GM18499 (cell line): ENCODE data around the gene DSCAM.
"Not testable (repeated sequence)": the region's sequence is repeated elsewhere in the genome, so short reads cannot be mapped to it uniquely, and the experiment has no call there.

Source experiments
- ATAC-seq: cut with Tn5 transposase; IDR thresholded peaks from one replicate; pipeline ENCODE4 v1.9.1; 2021; ENCODE audit warnings: moderate number of reproducible peaks; ENCODE audit not compliant: insufficient read depth, unreplicated experiment

The DSCAM gene

GRCh38 chr21:40504825-40505224 is 342.1 kb downstream of the DSCAM start:
- ATAC-seq: no peak

GRCh38 chr21:40496116-40496515 is 350.8 kb downstream of the DSCAM start:
- no peak for ATAC-seq

DNA sequence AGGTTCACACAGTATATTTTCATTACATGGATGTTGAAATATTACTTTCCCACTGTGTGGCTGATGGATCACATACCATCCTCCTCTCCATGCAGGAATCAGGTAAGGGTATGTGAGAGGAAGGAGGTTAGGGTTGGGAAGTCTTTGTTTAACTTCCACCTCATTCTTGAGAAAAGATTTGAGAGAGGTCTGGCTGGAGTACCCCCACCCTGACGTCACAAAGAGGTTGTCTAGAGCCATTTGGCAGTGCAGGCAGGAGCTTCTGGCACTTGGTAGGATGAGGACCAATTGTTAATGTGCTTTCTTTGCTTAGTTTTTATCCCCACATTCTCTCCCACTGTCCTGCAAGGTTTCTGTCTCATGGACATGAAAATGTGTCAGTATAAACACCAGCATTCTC is 356.6 kb downstream of the DSCAM start:
- no peak for ATAC-seq

GRCh38 chr21:40489001-40489400 is 358.0 kb downstream of the DSCAM start:
- ATAC-seq: no peak

DNA sequence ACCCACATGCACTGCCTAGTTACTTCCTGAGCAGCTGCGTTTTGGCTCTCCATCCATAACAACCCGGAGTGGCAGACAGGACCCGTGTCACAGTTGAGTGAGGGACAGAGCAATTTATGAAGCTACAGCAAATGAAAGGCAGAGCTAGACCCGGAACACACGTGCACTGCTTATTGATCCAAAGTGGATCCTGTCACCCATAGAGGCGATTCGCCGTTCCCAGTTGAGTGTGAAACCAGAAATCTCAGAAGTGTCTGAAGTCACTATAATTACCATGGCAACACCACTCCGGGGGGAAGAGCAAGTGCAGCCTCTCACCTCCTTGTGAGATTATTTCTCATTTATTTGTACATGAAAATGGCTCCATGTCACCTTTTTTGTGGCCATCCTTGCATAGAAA is 365.2 kb downstream of the DSCAM start:
- ATAC-seq: no peak

GRCh38 chr21:40474513-40474912 is 372.4 kb downstream of the DSCAM start:
- no peak for ATAC-seq

DNA sequence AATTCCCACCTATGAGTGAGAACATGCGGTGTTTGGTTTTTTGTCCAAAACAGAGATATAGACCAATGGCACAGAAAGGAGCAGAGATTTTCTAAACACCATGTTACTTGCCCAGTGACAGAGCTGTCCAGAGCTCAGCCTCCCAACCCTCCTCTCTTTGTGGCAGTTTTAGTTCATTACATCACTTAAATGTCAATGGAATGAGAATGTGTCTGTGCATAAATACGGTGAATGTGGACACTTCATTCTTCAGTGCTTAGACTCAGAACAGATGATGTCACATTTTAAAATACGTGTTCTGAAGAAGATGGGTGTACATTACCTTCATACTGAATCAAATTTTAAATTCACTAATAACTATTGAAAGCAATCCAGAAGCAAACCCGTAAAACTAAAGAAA is 374.9 kb downstream of the DSCAM start:
- ATAC-seq: no peak

GRCh38 chr21:40471103-40471502 is 375.9 kb downstream of the DSCAM start:
- no peak for ATAC-seq

DNA sequence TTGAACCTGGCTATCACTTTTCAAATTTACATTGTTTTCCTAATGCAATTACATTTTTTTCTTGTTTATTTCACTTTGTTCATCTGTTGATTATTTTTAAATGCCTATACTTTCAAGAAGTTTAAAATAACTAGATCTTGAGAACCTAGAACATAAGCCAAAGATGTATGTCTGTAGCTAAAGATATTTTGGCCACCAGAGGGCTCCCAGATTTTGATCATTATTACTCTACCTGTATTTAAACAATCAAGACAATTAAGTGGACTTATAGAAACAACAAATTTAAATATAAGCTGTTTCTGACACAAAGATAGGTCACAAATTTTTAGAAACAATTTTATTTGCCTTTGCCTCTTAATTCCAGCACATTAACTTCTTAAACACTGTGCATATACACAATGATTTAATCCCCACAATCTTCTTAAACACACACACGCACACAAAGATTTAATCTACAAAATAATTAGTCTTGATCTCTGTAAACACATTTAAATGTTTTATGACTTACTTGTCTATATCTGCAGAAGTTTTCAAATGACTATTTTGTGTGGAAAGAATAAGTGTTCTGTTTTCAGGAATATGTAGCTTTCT is 380.0 kb downstream of the DSCAM start:
- ATAC-seq: no peak

- no peak for ATAC-seq
These were observed 381.6 kb downstream of the DSCAM start for GRCh38 chr21:40465382-40465781.

DNA sequence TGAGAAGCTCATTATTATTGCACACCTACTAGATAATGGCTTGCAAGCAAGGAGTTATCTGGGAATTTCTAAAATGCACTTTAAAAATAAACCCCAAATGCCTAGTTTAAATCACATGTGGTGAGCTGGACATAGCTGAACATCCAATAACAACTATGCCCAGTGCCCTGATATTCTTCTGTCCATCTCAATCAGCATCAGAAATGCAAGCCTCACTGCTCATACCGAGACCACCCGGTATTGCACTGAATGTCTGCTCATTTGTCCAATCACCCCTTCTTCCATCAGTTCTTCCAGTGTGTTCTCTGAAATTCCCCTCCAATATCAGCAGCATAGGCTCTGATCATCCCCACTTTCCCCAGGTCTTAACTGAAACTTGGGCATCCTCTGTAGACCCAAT is 383.8 kb downstream of the DSCAM start:
- ATAC-seq: no peak

GRCh38 chr21:40461008-40461407 is 385.9 kb downstream of the DSCAM start:
- ATAC-seq: no peak

DNA sequence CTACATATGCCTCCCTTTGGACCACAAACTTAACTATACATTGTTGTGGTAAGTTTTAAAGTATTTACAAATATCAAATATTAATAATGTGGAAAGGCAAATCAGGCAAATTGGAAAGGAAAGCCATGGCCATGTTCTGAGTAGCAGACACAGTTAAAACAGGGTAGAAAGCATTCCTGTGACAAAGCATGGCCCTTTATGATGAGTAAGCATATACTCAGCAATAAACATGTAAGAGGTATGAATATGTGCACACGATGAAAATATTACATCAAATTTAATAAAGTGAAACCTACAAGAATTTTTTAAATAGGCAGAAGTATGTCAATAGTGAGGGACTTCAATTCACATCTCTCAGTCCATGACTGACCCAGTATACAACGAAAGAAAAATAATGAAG is 389.2 kb downstream of the DSCAM start:
- no peak for ATAC-seq

DNA sequence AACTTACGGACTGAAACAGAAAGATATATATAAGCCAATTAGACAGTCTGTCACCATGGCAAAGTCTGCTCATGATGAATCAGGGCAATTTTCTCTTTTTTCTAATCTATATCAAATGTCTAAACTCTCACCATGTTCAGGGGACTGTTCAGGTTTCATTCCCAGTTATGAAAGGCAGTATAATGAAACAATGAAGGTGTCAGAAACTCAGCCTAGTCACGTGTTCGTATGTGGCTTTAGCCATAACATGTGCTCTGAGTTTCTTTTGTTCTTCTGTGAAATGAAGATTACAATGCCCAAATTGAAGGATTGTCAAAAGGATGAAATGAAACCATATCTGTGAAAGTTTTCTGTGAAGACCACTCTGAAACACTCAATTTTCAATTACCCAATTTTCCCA is 392.9 kb downstream of the DSCAM start:
- ATAC-seq: no peak

DNA sequence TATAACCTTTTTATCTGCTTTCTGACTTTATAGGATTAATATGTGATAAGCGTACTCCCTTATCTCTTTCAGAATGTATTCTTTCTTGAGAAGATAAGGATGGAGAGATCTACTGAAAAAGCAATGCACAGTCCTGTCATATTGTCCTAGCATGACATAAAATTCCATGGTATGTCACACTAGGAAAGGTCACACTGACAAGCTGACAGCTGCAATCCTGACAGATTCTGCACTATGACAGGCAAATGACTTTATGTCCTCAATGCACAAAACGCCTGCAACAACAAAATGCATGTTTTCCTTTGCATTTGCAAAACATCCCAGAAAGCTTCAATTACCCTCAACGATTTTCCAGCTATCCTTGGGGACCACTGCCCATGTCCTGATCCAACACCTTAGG is 393.8 kb downstream of the DSCAM start:
- no peak for ATAC-seq

DNA sequence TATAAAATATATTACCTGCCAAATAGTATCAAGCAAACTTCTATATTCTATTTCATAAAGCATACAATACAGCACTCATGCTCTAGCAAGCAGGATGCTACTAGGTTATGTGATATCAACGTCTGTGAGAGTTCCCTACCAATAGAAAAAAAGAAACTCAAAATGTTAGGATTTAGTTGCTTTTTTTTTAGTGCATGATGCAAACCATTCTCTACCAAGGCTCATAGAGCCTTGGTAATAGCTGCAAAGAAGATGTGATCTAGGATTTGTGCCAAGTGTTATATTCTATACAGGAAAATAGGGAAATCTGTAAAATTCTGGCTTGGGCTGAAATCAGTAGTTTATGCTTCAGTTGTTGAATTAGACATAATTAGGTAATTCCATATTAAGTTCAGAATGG is 394.4 kb downstream of the DSCAM start:
- no peak for ATAC-seq

GRCh38 chr21:40447016-40447415 is 399.9 kb downstream of the DSCAM start:
- no peak for ATAC-seq

- ATAC-seq: no peak
These were observed 401.5 kb downstream of the DSCAM start for GRCh38 chr21:40445349-40445921.

DNA sequence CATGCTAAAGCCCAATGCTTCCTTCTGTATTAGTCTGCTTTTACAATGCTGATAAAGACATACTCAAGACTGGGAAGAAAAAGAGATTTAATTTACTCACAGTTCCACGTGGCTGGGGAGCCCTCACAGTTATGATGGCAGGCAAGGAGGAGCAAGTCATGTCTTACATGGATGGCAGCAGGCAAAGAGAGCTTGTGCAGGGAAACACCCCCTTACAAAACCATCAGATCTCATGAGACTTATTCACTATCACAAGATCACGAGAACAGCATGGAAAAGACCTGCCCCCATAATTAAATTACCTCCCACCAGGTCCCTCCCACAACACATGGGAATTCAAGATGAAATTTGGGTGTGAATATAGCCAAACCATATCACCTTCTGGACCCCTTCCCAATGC is 407.4 kb downstream of the DSCAM start:
- not testable (repeated sequence) for ATAC-seq

GRCh38 chr21:40438616-40439015 is 408.3 kb downstream of the DSCAM start:
- no peak for ATAC-seq

GRCh38 chr21:40436261-40436660 is 410.7 kb downstream of the DSCAM start:
- no peak for ATAC-seq

- no peak for ATAC-seq
These were observed 413.4 kb downstream of the DSCAM start for GRCh38 chr21:40433538-40433937.

DNA sequence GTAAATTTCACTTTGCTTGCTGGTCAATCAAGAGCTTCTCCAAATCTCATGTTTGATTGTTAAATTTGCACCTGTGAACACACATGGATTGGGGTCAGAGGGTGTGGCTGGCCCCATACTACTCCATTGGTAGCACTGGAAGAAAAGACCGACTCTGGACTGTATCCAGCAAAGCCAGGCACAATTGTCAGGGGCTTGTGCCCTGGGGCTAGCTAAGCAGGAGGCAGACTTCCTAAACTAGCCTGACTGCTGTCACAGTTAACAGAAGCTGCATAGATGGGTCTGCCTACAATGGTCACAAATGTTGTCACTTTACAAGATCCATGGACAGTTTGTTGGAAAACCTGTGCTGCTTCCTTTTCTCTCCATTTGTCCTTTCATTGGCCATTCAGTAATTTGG is 421.0 kb downstream of the DSCAM start:
- ATAC-seq: no peak
